OCI-LY1 (cell line): ENCODE data around the gene SH3PXD2A.
A peak's percentile ranks its signal among the peaks of the same experiment; 100 is the strongest.

Experiments used
- H2AFZ ChIP-seq: fragments of 200-600 bp; sonication (generic), shearing (Covaris generic); 2 replicates; pipeline ENCODE4 v1.6.0; 2014; ENCODE audit warnings: antibody characterized with exemption, mild to moderate bottlenecking, low read length
- H3F3A ChIP-seq: fragments of 200-600 bp; sonication (generic), shearing (Covaris generic); 2 replicates; pipeline ENCODE4 v1.6.0; 2014; ENCODE audit warnings: mild to moderate bottlenecking, antibody characterized with exemption, low read length, moderate library complexity; ENCODE audit not compliant: insufficient read depth
- H3K27ac ChIP-seq: fragments of 200-600 bp; sonication (generic); 2 replicates; pipeline ENCODE4 v1.5.1; 2014; ENCODE audit warnings: low read length, mixed run types, mild to moderate bottlenecking, low read depth; ENCODE audit not compliant: poor library complexity, severe bottlenecking
- H3K27me3 ChIP-seq: fragments of 200-600 bp; sonication (generic); 2 replicates; pipeline ENCODE4 v1.6.0; 2014; ENCODE audit warnings: antibody characterized with exemption, mild to moderate bottlenecking, low read length, moderate library complexity; ENCODE audit not compliant: insufficient read depth
- H3K36me3 ChIP-seq: fragments of 200-600 bp; sonication (generic); 2 replicates; pipeline ENCODE4 v1.6.1; 2014; ENCODE audit warnings: mild to moderate bottlenecking, antibody characterized with exemption, low read length, moderate library complexity, mixed read lengths; ENCODE audit not compliant: insufficient read depth
- H3K4me1 ChIP-seq: fragments of 200-600 bp; sonication (generic); 2 replicates; pipeline ENCODE4 v1.5.1; 2014; ENCODE audit warnings: mild to moderate bottlenecking, low read length, moderate library complexity; ENCODE audit not compliant: insufficient read depth, severe bottlenecking
- H3K4me2 ChIP-seq: fragments of 200-600 bp; sonication (generic), shearing (Covaris generic); 2 replicates; pipeline ENCODE4 v1.6.1; 2014; ENCODE audit warnings: low read length
- H3K4me3 ChIP-seq: fragments of 200-600 bp; sonication (generic); 2 replicates; pipeline ENCODE4 v1.5.1; 2014; ENCODE audit warnings: low read length, low read depth, mild to moderate bottlenecking, mixed read lengths; ENCODE audit not compliant: poor library complexity, severe bottlenecking
- H3K79me2 ChIP-seq: fragments of 200-600 bp; shearing (Covaris generic); 2 replicates; pipeline ENCODE4 v1.6.1; 2016; ENCODE audit warnings: mixed run types, low read length, mixed read lengths; ENCODE audit not compliant: insufficient read depth
- H3K9ac ChIP-seq: fragments of 200-600 bp; sonication (generic), shearing (Covaris generic); 2 replicates; pipeline ENCODE4 v1.6.1; 2014; ENCODE audit warnings: mild to moderate bottlenecking, low read length, mixed read lengths
- H3K9me2 ChIP-seq: fragments of 200-600 bp; sonication (generic), shearing (Covaris generic); 2 replicates; pipeline ENCODE4 v1.6.1; 2014; ENCODE audit warnings: low read depth, mild to moderate bottlenecking, low read length, mixed read lengths
- H3K9me3 ChIP-seq: fragments of 200-600 bp; shearing (Covaris generic); 2 replicates; pipeline ENCODE4 v1.6.1; 2014; ENCODE audit warnings: low read length, mixed read lengths
- H4K20me1 ChIP-seq: fragments of 200-600 bp; sonication (generic), shearing (Covaris generic); 2 replicates; pipeline ENCODE4 v1.6.0; 2016; ENCODE audit warnings: mild to moderate bottlenecking, low read length; ENCODE audit not compliant: insufficient read depth
- EZH2 ChIP-seq: fragments of 200-600 bp; sonication (generic), shearing (Covaris generic); IDR thresholded peaks from 2 replicates; pipeline ENCODE4 v1.8.0; 2017; ENCODE audit warnings: borderline replicate concordance, mixed run types, mild to moderate bottlenecking, antibody characterized with exemption, low read length, moderate library complexity, mixed read lengths
- TF ChIP-seq, protein P1 (sequence below): fragments of 200-600 bp; sonication (generic), shearing (Covaris generic); IDR thresholded peaks from 2 replicates; pipeline ENCODE4 v1.5.1; 2017; ENCODE audit warnings: mild to moderate bottlenecking, antibody characterized with exemption, low read length, moderate library complexity, mixed read lengths

SH3PXD2A gene

DNA sequence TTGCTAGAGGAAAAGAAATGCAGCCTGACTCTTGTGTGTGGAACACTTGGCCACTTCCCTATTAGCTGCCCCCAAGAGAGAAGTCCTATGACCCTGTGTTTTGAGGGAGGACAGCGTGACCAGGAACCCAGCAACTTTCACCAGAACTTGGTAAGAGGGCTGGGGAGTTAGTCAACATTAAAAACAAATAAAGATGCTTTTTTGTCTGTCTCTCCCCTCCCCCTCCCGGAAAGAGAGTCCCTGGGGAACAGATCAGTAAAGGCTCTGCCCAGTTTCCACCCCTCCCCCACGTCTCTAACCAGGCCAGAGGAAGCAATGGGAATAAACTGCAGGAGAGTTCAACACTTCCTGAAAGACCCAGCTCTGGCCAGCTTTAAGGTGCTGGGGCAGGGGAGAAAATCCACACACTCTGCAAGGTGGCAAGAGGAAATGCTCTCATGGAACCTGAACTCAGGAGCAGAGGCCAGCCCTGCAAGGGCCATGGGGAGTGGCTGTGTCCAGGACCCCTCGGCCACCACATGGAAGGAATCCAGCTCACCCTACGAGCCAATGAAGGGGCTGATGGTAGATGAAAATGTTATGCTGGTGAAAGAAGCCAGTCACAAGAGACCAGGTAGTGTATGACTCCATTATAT lies 21.5 kb downstream of the SH3PXD2A start:
- H3K9ac ChIP-seq, result no peak overlapping the region
- peak overlapping the region; percentile 30 for H3K27ac ChIP-seq
- no peaks in the 10 kb centered on the region for H3K9me3 ChIP-seq
- H3K4me3 ChIP-seq, result no peak overlapping the region
- H2AFZ ChIP-seq, result no peak overlapping the region
- peaks cover 57% of the 10 kb centered on the region for H3K4me1 ChIP-seq
- H3K4me2 ChIP-seq, result no peak overlapping the region
- H3K27me3 ChIP-seq, result no peaks in the 10 kb centered on the region
- H3K36me3 ChIP-seq, result no peaks in the 10 kb centered on the region
- TF ChIP-seq, protein P1, sequence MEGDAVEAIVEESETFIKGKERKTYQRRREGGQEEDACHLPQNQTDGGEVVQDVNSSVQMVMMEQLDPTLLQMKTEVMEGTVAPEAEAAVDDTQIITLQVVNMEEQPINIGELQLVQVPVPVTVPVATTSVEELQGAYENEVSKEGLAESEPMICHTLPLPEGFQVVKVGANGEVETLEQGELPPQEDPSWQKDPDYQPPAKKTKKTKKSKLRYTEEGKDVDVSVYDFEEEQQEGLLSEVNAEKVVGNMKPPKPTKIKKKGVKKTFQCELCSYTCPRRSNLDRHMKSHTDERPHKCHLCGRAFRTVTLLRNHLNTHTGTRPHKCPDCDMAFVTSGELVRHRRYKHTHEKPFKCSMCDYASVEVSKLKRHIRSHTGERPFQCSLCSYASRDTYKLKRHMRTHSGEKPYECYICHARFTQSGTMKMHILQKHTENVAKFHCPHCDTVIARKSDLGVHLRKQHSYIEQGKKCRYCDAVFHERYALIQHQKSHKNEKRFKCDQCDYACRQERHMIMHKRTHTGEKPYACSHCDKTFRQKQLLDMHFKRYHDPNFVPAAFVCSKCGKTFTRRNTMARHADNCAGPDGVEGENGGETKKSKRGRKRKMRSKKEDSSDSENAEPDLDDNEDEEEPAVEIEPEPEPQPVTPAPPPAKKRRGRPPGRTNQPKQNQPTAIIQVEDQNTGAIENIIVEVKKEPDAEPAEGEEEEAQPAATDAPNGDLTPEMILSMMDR, result no peak
- TF ChIP-seq EZH2, result no peak
- no peaks in the 10 kb centered on the region for H3F3A ChIP-seq
- H4K20me1 ChIP-seq, result no peaks in the 10 kb centered on the region
- no peaks in the 10 kb centered on the region for H3K79me2 ChIP-seq
- no peaks in the 10 kb centered on the region for H3K9me2 ChIP-seq

DNA sequence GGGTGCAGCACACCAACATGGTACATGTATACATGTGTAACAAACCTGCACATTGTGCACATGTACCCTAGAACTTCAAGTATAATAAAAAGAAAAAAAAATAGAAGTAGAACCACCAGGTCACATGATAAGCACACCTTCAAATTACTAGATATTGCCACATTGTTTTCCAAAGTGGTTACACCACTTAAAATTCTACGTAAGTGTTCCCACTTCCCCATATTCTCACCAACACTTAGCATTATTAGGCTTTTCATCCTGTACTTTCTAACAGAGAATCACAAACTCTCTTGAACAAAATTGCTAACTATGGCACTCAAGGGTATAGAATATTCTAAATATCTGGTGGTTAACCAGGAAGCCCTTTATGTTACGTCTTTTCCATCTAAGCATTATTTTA lies 22.6 kb downstream of the SH3PXD2A start:
- no peaks in the 10 kb centered on the region for H3K27me3 ChIP-seq
- no peak overlapping the region for H3K4me2 ChIP-seq
- peaks cover 61% of the 10 kb centered on the region for H3K4me1 ChIP-seq
- H3K79me2 ChIP-seq, result no peaks in the 10 kb centered on the region
- H3K9me2 ChIP-seq, result no peaks in the 10 kb centered on the region
- no peak overlapping the region for H3K9ac ChIP-seq
- TF ChIP-seq EZH2, result no peak
- TF ChIP-seq, protein P1, result no peak
- H2AFZ ChIP-seq, result no peak overlapping the region
- no peaks in the 10 kb centered on the region for H3K36me3 ChIP-seq
- no peaks in the 10 kb centered on the region for H3K9me3 ChIP-seq
- no peaks in the 10 kb centered on the region for H3F3A ChIP-seq
- H3K27ac ChIP-seq, result no peak overlapping the region
- no peaks in the 10 kb centered on the region for H4K20me1 ChIP-seq
- H3K4me3 ChIP-seq, result no peak overlapping the region

DNA sequence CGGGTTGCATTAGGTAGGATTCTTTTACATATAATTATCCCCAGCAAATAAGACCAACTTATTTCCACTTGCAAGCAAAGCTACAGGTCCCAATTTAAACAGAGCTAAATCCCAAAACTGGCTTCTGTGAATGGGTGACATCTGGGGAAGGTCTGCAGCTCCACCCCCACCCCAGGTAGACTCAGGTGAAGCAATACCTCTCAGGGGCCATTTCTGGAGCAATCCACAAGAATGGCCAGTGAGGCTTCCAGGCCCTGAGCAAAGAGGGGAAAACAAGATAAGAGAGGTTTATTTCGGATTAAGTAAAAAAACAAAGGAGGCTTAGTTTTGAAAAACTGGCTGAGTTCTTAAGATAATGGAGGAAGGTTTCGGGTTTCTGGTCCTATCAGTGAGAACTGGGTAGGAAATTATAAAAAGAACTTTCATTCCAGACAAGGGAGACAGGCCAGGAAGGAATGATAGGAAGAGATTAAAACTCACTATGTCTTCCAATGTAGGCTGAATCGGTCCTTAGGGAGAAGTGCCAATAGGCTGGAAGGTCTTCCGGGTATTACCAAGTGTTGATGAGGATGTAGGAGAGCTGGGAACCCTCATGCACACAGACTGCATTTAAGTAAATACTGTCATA lies 25.4 kb downstream of the SH3PXD2A start:
- Histone ChIP-seq H3K4me2 (no peak overlapping the region), H3K27ac (peak overlapping the region; percentile 81), H3K9me3 (no peaks in the 10 kb centered on the region), H3K27me3 (no peaks in the 10 kb centered on the region), H3K9me2 (no peaks in the 10 kb centered on the region), H3K4me1 (peaks cover 68% of the 10 kb centered on the region), H4K20me1 (no peaks in the 10 kb centered on the region), H3K79me2 (no peaks in the 10 kb centered on the region), H3K9ac (no peak overlapping the region), H3K36me3 (no peaks in the 10 kb centered on the region), H3F3A (no peaks in the 10 kb centered on the region), H2AFZ (no peak overlapping the region), H3K4me3 (no peak overlapping the region)
- TF ChIP-seq EZH2, result no peak
- TF ChIP-seq, protein P1, result no peak
